Tibial artery (tissue), 4 donors: ENCODE measurements around the gene CAT.

Experiments
- DNase-seq, 2 donors: peaks; one replicate each; pipeline ENCODE4 v3.0.0-alpha.2; 2019
- H3K27ac ChIP-seq, 2 donors: fragments of 200-600 bp; sonication (generic) in 1 of 2; 1 replicate in 1 of 2; 2 replicates in 1 of 2; pipeline ENCODE4 v1.5.1; 2018 to 2019; ENCODE audit warnings: mild to moderate bottlenecking in 1 of 2
- H3K27me3 ChIP-seq, 2 donors: fragments of 200-600 bp; sonication (generic) in 1 of 2; one replicate each; pipeline versions ENCODE4 v1.5.1 to v1.6.0; 2016 to 2019
- H3K36me3 ChIP-seq, 3 donors: fragments of 200-600 bp; sonication (generic) in 2 of 3; one replicate each; pipeline ENCODE4 v1.5.1; 2016 to 2019; ENCODE audit warnings: mild to moderate bottlenecking in 2 of 3
- H3K4me1 ChIP-seq, 4 donors: fragments of 200-600 bp; sonication (generic) in 2 of 4; 1 replicate in 3 of 4; 2 replicates in 1 of 4; pipeline ENCODE4 v1.5.1; 2016 to 2019
- H3K4me3 ChIP-seq, 2 donors: fragments of 200-600 bp; sonication (generic) in 1 of 2; 1 replicate in 1 of 2; 2 replicates in 1 of 2; pipeline ENCODE4 v1.5.1; 2018 to 2019; ENCODE audit warnings: mild to moderate bottlenecking in 2 of 2
- H3K9me3 ChIP-seq, 3 donors: fragments of 200-600 bp; sonication (generic) in 1 of 3; one replicate each; pipeline ENCODE4 v1.5.1; 2016 to 2019
- intact Hi-C: fragments of 100-400 bp; cut with DNase I; formaldehyde crosslinking; loops from one replicate; pipeline ENCODE4 v1.15.0; 2023; ENCODE audit warnings: low total_unique reads
- TF ChIP-seq, protein P1 (sequence below), 2 experiments: fragments of 200-600 bp in 1 of 2; fragments of 450-650 bp in 1 of 2; IDR thresholded peaks; one replicate each; pipeline ENCODE4 v1.5.1; 2017 to 2019; ENCODE audit warnings: antibody characterized with exemption in 2 of 2, mild to moderate bottlenecking in 1 of 2, moderate library complexity in 1 of 2

CAT gene

DNA sequence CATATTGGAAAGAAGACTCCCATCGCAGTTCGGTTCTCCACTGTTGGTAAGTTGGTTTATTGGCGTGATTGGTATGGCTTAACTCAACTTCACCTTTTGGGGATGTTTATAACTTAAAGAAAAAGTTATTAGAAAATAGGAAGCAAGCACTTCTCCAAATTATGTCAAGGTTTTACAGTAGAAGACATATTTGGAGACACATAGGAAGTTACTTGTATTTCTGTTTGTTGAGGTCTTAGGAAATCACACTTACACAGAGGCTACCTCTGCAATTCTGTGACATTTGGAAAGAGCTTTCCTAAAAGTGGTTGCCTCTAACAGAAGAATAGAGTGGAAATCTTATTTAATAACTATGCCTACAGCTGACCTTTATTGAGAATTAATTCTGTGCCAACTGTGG is 12.3 kb downstream of the CAT start:
- TF ChIP-seq, protein P1, sequence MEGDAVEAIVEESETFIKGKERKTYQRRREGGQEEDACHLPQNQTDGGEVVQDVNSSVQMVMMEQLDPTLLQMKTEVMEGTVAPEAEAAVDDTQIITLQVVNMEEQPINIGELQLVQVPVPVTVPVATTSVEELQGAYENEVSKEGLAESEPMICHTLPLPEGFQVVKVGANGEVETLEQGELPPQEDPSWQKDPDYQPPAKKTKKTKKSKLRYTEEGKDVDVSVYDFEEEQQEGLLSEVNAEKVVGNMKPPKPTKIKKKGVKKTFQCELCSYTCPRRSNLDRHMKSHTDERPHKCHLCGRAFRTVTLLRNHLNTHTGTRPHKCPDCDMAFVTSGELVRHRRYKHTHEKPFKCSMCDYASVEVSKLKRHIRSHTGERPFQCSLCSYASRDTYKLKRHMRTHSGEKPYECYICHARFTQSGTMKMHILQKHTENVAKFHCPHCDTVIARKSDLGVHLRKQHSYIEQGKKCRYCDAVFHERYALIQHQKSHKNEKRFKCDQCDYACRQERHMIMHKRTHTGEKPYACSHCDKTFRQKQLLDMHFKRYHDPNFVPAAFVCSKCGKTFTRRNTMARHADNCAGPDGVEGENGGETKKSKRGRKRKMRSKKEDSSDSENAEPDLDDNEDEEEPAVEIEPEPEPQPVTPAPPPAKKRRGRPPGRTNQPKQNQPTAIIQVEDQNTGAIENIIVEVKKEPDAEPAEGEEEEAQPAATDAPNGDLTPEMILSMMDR (IDR thresholded peaks at IDR 0.05) = no peak
- no peaks in the 10 kb centered on the region for H3K9me3 ChIP-seq
- intact Hi-C loops = no loop called here
- no peaks in the 10 kb centered on the region for H3K4me1 ChIP-seq
- DNase-seq = no peak
- H3K27me3 ChIP-seq = no peaks in the 10 kb centered on the region
- no peak overlapping the region for H3K4me3 ChIP-seq
- no peak overlapping the region for H3K27ac ChIP-seq
- H3K36me3 ChIP-seq = peaks cover 46 to 71% (median 70%) of the 10 kb centered on the region in 3 donors

- Histone ChIP-seq H3K9me3 (no peaks in the 10 kb centered on the region), H3K27me3 (no peaks in the 10 kb centered on the region), H3K4me1 (no peaks in the 10 kb centered on the region), H3K4me3 (no peak overlapping the region), H3K36me3 (peaks cover 68 to 97% (median 97%) of the 10 kb centered on the region in 3 donors), H3K27ac (no peak overlapping the region)
- DNase-seq = no peak
- TF ChIP-seq, protein P1 (IDR thresholded peaks at IDR 0.05) = no peak
- intact Hi-C loops = no loop called here
Observed at GRCh38 chr11:34454308-34455032, 15.7 kb downstream of the CAT start.

DNA sequence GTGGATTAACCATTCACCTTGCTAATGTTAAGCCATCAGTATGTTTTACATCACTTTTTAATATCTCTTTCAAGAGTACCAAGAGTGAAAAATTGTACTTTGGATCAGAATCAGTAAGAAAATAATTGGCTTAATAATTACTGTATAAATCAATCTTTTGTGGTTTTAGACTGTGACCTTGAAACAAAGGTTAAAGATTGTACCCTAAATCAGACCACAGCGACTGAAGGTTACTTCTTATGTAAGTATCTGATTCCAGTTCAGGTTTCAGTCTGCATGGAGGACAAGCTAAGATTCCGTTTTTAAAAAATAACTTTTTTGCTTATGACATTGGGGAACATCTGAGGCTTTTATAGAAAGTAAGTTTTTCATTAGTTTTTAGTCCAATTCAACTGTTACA is 18.9 kb downstream of the CAT start:
- TF ChIP-seq, protein P1 (IDR thresholded peaks at IDR 0.05) = no peak
- H3K27me3 ChIP-seq = no peaks in the 10 kb centered on the region
- H3K4me3 ChIP-seq = no peak overlapping the region
- intact Hi-C loops = no loop called here
- H3K4me1 ChIP-seq = no peaks in the 10 kb centered on the region
- H3K36me3 ChIP-seq = peaks cover 85 to 96% (median 87%) of the 10 kb centered on the region in 3 donors
- H3K9me3 ChIP-seq = no peaks in the 10 kb centered on the region
- DNase-seq = no peak
- no peak overlapping the region for H3K27ac ChIP-seq

DNA sequence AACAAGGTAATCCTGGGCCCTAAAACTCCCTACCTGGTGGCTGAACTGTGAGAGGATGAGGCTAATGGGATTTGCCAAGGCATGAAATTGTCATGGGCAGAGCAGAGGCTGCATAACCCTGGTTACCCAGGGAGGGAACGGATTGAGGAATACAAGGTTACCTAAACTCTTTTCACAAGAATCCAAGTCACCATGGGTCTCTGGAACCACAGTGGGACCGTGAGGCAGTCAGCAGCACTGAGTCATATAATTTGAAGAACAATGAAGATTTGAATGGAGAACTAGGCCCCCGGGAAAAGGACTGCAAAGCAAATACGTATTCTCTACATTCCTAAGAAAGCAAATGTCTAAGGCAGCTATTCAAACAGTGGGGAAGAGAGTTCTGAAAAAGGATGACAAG is 19.8 kb downstream of the CAT start:
- no peak for DNase-seq
- H3K27me3 ChIP-seq = no peaks in the 10 kb centered on the region
- H3K4me1 ChIP-seq = no peaks in the 10 kb centered on the region
- no peak overlapping the region for H3K27ac ChIP-seq
- H3K4me3 ChIP-seq = no peak overlapping the region
- peaks cover 86 to 96% (median 87%) of the 10 kb centered on the region in 3 donors for H3K36me3 ChIP-seq
- TF ChIP-seq, protein P1 (IDR thresholded peaks at IDR 0.05) = no peak
- intact Hi-C loops = no loop called here
- no peaks in the 10 kb centered on the region for H3K9me3 ChIP-seq

DNA sequence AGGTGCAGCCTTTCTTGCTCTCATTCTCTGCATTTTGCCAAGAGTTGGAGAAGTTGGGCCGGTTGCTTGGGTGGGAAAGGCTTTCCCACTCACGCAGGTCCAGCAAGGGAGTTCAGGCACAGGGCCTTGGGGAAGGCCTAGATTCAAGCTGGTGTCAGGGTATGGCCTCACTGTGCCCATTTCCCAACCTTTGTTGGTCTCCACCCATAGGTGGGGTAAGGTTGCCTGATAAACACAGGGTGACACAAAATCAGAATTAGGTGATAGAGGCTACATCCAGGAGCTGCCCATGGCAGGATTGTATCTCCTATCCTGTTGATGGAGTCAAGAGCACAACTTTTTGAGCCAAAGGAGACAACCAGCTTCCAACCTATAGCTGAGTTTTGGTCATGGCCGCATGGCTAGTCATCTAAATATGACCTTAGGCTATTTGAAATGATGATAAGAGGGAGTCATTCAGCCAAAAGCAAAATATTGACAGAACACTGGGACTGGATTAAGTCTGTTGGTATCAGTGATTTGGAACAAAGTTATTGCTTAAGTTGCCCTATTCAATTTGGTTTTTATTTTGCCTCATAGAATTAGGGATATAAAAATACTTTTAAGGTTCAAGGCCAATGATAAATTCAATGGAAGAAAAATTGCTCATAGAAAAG is 20.9 kb downstream of the CAT start:
- intact Hi-C loops = no loop called here

More for the DNA sequence above, 20.9 kb downstream of the CAT start:
- H3K27ac ChIP-seq = no peak overlapping the region
- no peak for DNase-seq
- H3K4me3 ChIP-seq = no peak overlapping the region
- H3K9me3 ChIP-seq = no peaks in the 10 kb centered on the region
- no peaks in the 10 kb centered on the region for H3K27me3 ChIP-seq
- TF ChIP-seq, protein P1 (IDR thresholded peaks at IDR 0.05) = no peak
- no peaks in the 10 kb centered on the region for H3K4me1 ChIP-seq
- H3K36me3 ChIP-seq = peaks cover 86 to 96% (median 87%) of the 10 kb centered on the region in 3 donors
